ENCODE measurements around the gene RPS6KA5.
"Not testable (repeated sequence)": the region's sequence is repeated elsewhere in the genome, so short reads cannot be mapped to it uniquely, and the experiment has no call there.

The RPS6KA5 gene

DNA sequence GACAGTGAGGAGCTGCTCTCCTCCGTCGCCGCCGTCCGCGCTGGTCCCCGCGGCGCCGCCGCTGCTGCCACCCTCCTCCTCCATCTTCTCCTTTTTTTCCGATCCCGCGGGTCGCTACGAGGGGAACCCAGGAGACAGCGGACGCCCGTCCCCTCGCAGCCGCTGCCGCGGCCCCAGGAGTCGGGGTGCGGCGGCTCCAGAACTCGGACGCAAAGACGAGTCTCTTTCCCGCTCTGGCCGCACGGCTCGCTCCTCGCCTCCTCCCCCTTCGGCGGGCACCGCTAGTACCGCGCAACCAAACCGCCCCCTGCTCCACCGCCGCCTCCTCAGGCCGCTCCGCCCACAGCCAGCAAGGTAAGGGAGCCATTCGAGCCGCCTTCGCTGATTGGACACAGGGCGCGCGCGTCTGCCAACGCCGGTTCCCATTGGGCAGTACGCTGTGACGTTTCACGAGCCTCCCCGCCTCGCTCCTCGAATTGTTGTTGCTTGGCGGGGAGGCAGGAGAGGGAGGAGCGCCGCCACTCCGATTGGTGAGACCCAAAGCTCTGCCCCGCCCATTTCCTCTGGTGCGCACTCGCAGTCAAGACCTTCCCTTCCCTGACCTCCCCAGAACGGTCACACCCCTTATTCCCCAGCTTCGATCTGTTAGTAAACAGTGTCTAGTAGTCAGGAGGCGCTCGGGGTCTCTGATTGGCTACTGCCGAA is at the start of gene RPS6KA5:
RPS6KA5 (minus strand) TSS at position 291 of the 705 bp plus-strand sequence; CDS start at position 84, 207 bp downstream.
- peak; percentile 100 for DNase-seq

DNA sequence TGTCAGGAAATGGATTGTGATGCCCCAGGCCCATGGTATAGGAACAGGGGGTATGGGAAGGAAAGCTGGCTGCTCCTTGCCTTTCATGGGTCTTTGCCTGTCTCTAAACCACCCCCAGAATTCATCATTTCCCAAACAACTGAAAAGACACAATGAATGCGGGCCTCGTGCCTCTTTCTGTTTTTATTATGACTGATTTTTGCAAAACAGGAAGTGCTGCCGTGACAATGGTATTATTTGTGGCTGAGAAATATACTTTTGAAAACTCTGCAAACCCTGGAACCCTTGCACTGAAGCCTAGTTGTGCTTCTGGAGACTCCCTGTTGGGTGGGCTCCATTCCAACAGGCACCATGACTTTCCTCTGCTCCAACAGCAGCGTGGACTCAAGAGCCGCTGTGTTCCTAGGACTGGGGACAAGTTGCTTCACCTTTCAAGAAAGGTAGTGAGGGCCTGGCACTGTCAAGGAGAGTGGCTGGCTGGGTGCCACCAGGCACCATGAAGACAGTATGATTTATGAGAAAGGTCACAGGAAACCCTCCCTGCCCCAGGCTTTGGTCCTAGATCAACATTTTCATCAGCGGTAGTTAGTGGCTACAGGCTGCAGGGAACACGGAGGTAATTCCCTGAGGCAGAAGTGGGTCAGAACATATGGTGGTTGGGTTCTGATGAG is 48.6 kb upstream of the RPS6KA5 start:
- no peak for DNase-seq

DNA sequence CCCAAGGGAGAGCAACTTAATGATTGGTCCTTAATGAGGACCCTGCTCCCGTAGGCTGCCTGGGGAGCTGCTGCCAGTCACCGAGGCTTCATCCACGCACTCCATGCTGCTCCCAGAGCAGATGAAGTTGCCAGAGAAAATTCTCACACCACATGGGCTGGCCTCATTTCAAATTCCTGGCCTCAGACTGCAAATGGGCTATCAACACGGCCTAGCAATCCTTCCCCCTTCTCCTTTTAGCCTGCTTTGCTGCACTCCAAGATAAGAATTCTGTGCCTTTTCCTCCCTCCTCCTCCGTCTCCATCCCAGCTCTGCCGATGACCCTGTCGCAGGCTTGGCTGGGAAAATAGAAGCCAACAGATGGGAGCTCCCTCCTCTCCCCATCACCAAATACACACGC is 42.7 kb upstream of the RPS6KA5 start:
- no peak for DNase-seq

DNA sequence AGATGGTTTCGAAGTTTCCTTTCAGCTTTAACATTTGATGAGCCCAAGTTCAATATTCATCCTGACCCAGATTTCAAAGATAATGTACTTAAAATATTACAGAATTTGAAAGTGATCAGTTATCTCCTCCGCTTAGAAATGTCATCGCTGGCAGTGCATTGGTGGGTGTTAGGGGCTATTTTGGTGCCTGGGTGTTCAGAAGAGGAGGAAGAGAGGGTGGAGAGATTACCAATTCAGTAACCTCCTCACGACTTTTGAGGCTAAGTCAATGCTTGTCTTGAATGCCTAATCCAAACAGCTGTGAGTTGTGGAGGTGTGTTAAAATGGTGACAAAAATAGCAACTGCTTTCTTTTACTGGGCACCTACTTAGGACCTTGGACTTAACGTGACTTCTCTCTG is 39.7 kb upstream of the RPS6KA5 start:
- DNase-seq: no peak

DNA sequence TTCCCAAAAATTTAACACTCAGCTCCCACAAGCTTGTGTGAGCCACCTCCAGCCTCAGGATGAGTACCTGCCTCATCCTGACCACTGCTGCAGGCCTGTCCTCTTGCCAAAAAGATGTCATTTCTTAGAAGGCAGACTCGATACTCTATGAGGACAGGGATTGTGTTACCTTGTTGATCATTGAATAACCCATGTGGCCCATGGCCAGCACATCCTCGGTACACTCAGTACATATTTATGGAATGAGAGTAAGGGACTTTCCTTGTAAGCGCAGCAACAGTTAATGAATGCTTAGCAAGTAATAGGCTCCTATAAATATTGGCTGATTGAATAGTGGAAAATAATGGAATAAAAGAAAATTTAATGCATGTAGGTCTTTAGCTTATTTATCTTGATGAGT is 38.1 kb upstream of the RPS6KA5 start:
- DNase-seq: no peak

DNA sequence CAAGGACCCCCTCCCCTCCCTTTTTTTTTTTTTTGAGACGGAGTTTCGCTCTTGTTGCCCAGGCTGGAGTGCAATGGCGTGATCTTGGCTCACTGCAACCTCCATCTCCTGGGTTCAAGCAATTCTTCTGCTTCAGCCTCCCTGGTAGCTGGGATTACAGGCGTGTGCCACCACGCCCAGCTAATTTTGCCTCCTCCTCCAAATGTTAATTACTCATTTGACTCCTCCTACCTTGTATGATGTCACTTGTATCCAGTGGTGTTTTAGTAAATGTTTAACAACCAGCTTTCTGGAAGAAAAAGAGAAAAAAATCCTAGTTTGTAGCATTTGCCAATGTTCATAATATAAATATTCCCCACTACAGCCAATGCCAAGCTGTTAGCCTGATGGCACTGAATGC is 37.2 kb upstream of the RPS6KA5 start:
- not testable (repeated sequence) for DNase-seq

DNA sequence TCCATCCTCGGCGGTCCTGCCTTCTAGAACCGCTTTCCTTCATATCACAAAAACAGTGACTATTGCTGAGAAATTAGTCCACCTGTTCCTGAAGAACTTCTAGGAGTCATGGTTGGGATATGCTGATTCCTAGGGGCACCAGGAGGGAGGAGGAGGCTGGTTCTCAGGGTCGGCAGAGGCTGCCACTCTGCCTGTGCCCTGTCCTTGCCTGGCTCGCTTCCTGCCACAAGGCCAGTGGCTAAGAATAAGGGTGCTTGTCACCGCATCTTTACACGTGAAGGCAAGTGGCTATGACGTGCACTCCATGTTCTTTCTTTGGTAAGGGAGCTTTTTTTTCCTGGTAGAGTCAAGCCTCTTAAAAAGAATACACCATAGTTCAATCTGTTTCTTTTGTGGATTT is 34.7 kb upstream of the RPS6KA5 start:
- DNase-seq: no peak

DNA sequence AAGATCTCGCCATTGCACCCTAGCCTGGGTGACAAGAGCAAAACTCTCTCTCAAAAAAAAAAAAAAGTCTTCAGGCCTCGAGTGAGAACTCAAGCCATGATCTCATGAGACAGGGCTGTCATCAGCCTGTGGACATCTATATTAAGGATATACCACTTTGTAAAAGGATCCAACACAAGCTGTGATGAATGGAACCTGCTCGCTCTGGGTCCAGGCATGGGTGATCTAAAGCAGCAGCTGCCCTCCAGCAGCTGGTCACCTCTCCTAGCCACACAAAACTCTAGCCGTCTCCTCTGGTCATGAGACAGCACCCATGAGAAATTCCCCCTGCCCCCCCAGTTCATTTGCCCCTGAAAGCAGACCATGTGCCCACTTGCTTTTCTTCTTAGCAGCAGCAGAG is 34.3 kb upstream of the RPS6KA5 start:
- DNase-seq: no peak

DNA sequence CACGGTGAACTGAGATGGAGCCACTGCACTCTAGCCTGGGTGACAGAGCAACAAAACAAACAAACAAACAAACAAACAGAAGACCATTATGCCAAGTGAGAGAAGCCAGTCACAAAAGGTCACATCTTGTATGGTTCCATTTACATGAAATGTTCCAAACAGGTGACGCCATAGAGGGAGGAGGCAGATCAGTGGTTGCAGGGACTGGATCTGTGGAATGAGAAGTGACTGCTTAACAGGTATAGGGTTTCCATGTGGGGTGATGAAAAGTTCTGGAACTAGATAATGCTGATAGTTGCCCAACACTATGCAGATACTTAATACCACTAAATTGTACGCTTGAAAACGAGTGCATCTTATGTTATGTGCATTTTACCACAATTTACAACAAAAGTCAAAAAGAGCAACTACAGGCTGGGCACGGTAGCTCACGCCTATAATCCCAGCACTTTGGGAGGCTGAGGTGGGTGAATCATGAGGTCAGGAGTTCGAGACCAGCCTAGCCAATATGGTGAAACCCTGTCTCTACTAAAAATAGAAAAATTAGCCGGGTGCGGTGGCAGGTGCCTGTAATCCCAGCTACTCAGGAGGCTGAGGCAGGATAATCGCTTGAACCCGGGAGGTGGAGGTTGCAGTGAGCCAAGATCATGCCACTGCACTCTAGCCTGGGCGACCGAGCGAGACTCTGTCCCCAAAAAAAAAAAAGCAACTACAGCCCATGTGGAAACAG is 33.5 kb upstream of the RPS6KA5 start:
- DNase-seq: not testable (repeated sequence)

DNA sequence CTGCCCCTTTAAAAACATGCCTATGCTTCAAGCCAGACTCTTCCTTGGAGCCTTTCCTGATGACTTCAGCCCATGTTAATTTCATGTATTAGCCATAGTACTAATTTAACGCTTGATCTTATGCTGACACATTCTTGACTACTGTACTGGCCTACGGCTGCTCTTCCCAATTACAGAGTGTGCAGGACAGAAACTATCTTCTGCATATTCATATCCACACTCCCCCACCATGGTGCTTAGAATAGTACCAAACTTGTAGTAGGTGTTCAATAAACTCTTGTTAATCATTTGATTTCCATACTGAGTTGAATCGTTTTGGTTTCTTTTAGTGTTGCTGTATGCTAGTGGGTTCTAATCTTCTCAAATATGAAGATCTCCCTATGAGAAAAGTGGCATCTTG is 31.6 kb upstream of the RPS6KA5 start:
- no peak for DNase-seq

DNA sequence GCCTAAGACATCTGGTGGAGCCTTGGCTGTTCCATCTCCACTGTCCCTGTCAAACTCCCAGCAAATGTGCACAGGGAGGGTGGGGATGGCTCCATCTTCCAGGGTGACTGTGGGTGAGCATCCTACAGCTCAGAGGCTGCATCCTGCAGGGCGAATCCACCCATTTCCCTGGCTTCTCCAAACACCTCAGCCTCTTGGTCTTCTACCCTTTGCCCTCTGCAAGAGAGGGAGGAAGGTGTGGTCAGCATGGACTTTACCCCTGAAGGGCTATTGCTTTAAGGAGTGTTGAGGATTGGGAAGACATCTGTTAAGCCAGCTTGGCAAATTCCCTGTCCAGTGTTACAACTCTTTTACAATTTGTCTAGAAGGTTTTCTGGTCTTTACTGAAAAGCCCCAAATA is 30.3 kb upstream of the RPS6KA5 start:
- no peak for DNase-seq

DNA sequence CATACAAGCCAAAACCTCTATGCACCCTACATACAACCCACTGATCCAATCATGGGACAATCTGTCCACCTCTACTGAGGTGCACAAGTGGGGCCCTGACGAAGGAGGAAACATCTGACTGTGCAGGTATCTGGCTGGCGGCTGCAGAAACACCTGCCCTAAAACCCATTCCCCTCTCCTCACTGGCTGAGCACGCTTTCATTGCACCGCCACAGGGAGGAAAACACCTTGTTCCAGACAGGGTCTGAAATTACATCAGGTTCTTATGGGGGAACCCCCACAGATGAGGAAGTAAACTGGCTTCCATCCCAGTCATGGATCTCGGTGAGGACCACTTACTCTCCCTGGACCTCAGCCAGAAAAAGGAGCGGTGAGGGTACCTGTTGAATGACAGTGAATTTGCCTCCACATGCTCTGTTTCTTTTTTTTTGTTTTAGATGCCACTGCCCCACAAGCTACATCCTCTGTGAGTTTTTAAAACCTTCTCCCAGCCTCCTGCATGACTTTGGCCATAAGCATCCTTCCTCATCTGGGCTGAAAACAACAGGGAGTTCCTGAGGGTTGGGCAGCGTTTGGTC is 29.6 kb upstream of the RPS6KA5 start:
- no peak for DNase-seq

DNA sequence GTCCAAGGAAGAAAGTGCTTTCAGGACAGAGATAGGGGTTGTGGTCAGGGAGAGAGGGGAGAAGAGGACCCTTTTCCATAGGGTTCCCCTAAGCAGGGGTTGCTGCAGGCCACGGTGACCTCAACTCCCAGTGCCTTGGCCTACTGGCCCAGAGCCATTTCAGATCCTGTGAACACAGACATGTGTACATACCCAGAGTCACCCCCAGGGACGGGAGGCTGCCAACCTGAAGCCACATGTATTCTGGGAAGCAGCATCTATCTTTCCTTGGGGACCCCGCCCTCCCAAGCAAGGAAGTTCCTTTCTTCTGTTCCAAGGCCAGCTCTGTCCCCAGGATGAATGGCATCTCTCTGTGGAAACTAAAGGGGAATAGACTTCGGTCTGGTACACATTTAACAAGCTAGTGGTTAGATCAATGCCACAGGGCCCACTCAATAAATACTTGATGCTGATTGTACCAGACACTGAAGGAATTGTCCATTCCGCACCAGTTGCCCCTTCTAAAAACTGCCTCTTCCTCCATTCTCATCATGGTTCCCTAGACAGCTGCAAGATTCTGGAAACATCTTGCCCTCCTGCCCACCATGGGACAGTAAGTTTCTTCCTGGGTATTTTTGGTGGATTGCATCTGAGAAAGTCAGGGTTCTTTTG is 28.3 kb upstream of the RPS6KA5 start:
- DNase-seq: peak; percentile 93

DNA sequence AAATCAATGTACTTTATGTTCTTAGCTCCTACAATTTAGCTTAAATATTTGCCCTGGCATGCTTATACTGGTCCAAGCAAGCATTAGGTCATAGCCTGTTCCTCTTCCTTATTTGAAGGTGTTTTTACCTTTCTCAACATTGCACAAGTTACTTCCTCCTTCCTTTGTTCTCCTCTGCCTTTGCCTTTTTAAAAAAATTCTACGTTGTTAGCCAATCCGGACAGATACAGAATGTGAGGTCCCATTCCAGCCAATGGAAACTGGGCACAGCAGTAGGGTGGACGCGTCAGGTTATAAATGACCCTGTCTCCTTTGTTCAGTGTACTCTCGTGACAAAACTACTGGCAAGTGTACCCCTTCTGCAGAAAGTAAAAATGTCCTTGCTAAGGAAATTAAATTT is 27.0 kb upstream of the RPS6KA5 start:
- not testable (repeated sequence) for DNase-seq

DNA sequence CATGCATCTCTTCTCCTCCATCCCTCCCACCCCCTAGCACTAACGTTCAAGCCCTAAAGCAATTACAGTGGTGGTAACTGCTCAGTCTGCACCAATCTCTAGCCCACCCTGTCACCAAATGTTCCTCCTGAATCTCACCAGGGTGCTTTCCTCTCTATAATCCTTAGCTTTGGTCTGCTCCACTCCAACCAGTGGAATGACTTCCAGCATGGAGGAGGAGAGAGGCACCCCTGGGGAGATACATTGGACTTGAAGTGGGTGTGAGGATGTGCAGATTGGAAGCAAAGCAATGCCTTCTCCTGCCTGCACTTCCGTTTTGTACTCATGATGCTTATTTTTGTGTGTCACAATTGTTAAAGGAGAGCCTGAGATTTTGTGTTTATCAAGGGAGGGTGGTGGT is 24.1 kb upstream of the RPS6KA5 start:
- DNase-seq: no peak

DNA sequence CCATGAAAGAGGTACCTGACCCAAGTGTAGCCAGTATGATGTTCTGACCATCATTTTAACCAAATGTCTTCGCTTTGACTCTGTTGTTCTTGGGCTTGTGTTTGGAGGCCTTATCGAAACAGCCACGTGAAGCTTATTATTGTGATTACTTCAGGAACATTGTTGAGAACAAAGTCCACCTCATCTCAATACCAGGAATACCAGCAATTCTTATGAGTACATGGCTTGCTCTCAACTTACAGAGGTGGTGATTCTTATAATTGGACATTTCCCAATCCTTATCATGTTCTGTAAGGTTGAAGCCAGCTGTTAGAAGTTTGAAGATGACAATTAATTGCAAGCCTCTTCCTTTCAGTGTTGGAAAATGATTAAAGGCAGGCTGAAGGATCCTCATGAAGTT is 21.8 kb upstream of the RPS6KA5 start:
- DNase-seq: no peak

DNA sequence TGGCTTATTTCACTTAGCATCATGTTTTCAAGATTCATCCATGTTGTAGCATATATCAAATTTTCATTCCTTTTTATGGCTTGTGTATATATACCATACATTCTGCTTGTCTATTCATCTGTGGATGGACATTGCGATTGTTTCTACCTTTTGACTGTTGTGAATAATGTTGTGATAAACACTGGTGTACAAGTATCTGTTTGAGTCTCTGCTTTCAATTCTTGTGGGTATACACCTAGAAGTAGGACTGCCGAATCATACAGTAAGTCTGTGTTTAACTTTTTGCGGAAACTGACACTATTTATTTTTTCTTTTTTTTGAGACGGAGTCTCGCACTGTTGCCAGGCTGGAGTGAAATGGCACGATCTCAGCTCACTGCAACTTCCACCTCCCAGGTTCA is 19.6 kb upstream of the RPS6KA5 start:
- no peak for DNase-seq

DNA sequence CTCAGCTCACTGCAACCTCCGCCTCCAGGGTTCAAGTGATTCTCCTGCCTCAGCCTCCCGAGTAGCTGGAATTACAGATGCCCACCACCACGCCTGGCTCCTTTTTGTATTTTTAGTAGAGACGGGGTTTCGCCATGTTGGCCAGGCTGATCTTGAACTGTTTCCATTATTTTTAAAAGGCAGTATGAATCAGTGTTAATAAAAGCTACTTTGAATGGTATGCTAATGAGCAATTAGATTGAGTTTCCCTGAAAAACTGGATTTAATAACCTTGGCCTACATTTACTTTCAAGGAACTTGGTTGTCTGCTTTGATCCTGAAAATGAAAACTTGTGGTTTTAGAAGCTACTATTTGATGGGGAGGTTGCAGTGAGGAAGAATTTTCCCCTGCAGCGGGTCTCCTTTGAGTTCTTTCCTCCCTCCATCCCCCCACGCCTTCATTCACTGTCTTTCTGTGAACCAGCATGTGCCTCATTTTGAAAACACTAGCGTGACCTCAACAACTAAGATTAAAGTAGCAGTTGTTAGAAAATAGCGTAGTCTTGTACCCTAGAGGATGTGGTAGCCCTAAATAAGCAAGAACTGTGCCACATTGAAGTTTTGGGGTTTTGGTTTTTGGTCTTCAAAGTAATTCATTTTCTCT is 17.8 kb upstream of the RPS6KA5 start:
- DNase-seq: peak; percentile 15

DNA sequence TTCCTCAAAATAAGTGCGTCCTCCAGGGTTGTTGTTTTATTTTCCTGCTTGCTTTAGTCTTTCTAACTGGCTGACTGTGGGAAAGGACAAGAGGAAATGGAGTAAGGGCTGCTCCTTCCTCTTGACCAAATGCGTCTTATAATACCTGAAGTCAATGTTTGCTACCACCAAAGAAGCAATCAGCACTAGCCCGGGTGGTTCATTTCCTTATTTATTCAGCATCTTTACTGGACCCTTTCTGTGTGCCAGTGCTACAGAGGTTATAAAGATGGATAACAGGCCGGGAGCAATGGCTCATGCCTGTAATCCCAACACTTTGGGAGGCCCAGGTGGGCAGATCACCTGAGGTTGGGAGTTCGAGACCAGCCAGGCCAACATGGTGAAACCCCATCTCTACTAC is 15.1 kb upstream of the RPS6KA5 start:
- no peak for DNase-seq

DNA sequence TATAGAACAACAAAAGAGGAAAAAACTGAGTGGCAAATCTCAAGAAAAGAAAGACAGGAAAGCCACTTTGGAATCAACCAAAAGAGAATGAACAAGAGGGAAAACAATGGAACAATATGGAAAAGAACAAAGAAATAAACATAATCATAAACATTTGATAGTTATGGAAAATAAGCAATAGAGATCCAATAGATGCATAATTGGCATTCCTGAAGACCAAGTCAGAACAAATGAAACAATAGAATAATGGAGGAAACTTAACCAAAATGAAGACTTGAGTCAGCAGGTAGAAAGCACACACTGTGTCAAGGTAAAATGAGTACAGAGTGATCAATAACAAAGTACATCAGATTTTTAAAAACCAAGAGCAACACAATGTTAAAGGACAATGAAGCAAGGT is 10.1 kb upstream of the RPS6KA5 start:
- DNase-seq: no peak

DNA sequence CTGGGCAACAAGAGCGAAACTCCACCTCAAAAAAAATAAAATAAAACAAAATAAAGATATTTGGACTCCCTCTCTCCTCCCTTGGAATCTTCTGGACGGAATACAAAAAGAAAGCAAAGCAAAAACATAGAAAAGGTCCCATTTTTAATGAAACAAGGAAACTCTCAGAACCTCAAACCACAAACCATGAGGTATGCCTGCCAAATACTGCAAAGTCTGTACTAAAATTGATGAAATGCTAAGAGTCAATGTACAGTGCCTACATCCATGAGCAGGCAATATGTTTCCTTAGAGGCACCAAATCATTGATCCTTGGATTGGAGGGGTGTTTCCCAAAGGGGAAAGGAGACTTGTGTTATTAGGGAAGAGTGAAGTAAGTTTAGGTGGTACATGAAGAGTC is 8.2 kb upstream of the RPS6KA5 start:
- DNase-seq: no peak

DNA sequence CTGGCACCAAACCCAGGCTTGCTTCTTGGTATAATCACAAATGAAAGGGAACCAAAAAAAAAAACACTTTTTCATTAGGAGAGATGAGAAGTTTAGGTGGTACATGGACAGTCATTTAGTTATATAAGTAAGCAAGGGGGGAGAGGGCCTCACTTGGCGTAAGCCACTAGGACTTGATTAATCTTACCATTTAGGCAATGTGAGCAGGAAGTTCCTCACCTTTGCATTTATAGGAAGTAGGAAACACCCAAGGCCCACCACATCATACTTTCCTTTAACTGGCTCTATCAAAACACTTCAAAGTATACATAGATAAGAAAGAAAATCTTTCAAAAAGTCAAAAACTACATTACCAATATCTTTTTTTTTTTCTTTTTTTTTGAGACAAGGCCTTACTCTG is 6.7 kb upstream of the RPS6KA5 start:
- no peak for DNase-seq

DNA sequence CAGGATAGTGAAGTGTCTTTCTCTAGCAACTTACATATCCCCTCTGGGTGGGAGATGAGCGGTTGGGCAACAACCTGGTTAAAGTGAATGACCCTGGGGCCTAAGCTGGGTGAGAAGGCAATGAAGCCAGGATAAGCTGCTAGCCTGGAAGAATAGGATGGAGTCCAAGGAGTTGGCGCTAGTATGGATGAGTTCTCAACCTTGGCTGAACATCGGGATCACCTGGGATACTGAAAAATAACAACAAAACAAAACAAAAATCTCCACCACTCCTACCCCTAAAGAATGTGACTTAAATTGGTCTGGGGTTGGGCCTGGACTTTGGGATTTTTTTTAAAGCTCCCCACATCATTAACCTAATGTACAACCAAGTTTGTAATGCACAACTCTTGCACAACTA is 4.8 kb upstream of the RPS6KA5 start:
- DNase-seq: no peak

Data from eye (tissue), 1 donor.